ENCODE results near the gene TMEM212.

TMEM212 gene

DNA sequence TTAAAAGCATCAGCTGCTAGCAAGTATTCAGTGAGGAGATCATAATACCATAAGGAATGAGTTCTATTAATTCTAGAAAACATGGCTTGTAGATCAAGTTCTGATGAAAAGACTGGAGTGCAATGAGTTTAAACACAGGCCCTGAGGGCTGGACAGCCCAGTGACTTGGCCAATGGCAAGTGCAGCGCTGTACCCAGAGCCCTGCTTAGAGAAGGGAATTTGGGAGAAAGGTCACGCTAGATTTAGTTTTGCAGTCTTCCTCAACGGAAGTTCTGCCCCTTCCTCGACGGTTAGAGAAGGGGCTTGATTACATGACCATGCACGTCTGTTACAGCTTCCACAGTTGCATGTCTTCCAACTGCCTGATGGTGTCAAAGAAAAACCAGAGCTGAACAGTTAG is 4.0 kb downstream of the TMEM212 start:
- Histone ChIP-seq H3K4me3 (replicated peaks; ENCODE audit: insufficient read depth, low read length) (no peak overlapping the region), H3K27me3 (ENCODE audit: insufficient read depth, poor library complexity, severe bottlenecking) (no peaks in the 10 kb centered on the region), H3K27ac (replicated peaks) (no peak overlapping the region)
- no peak for TF ChIP-seq POLR2AphosphoS5 (IDR thresholded peaks at IDR 0.05; ENCODE audit: low read depth)
- TF ChIP-seq, protein P1, sequence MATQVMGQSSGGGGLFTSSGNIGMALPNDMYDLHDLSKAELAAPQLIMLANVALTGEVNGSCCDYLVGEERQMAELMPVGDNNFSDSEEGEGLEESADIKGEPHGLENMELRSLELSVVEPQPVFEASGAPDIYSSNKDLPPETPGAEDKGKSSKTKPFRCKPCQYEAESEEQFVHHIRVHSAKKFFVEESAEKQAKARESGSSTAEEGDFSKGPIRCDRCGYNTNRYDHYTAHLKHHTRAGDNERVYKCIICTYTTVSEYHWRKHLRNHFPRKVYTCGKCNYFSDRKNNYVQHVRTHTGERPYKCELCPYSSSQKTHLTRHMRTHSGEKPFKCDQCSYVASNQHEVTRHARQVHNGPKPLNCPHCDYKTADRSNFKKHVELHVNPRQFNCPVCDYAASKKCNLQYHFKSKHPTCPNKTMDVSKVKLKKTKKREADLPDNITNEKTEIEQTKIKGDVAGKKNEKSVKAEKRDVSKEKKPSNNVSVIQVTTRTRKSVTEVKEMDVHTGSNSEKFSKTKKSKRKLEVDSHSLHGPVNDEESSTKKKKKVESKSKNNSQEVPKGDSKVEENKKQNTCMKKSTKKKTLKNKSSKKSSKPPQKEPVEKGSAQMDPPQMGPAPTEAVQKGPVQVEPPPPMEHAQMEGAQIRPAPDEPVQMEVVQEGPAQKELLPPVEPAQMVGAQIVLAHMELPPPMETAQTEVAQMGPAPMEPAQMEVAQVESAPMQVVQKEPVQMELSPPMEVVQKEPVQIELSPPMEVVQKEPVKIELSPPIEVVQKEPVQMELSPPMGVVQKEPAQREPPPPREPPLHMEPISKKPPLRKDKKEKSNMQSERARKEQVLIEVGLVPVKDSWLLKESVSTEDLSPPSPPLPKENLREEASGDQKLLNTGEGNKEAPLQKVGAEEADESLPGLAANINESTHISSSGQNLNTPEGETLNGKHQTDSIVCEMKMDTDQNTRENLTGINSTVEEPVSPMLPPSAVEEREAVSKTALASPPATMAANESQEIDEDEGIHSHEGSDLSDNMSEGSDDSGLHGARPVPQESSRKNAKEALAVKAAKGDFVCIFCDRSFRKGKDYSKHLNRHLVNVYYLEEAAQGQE (IDR thresholded peaks at IDR 0.05; ENCODE audit: insufficient replicate concordance, low read depth) = no peak
- TF ChIP-seq, protein P2, sequence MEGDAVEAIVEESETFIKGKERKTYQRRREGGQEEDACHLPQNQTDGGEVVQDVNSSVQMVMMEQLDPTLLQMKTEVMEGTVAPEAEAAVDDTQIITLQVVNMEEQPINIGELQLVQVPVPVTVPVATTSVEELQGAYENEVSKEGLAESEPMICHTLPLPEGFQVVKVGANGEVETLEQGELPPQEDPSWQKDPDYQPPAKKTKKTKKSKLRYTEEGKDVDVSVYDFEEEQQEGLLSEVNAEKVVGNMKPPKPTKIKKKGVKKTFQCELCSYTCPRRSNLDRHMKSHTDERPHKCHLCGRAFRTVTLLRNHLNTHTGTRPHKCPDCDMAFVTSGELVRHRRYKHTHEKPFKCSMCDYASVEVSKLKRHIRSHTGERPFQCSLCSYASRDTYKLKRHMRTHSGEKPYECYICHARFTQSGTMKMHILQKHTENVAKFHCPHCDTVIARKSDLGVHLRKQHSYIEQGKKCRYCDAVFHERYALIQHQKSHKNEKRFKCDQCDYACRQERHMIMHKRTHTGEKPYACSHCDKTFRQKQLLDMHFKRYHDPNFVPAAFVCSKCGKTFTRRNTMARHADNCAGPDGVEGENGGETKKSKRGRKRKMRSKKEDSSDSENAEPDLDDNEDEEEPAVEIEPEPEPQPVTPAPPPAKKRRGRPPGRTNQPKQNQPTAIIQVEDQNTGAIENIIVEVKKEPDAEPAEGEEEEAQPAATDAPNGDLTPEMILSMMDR (IDR thresholded peaks at IDR 0.05; ENCODE audit: insufficient read depth, low read length) = no peak
- TF ChIP-seq SPI1 (IDR thresholded peaks at IDR 0.05; ENCODE audit: borderline replicate concordance, low read depth) = no peak
- TF ChIP-seq GABPA (IDR thresholded peaks at IDR 0.05; ENCODE audit: low read depth) = no peak
- DNase-seq (ENCODE audit: low read depth in 1 of 2, low spot score in 1 of 2) = no peak

DNA sequence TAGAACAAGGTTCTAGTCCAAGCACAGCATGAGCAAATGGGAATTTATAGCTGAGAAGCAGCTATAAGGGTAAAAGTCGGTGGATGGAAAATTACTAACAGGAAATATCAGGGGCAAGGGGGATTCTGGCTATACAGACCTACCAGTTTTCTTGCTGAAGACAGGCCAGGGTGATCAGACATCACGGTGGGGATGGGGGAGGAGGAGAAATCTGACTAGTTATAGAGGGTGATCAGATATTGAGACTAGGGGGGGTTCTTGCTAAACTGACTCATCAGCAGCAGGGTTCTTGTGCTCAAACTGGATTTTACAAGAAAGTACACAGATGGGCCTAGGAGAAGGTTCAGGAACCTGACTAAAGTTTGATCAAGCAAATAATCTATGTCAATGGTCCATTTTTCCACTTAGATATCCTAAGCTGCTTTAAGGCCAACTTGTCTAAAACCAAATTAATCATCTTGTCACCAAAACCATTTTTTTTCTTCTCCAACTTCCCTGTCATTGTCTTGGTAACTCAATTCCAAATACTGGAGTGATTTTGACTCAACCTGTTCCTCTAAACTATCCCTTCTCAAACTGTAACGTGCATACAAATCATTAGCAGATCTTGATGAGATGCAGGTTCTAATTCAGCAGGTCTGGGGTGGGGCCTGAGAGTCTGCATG is 4.6 kb downstream of the TMEM212 start:
- no peaks in the 10 kb centered on the region for H3K27me3 ChIP-seq (ENCODE audit: insufficient read depth, poor library complexity, severe bottlenecking)
- H3K4me3 ChIP-seq (replicated peaks; ENCODE audit: insufficient read depth, low read length) = no peak overlapping the region
- H3K27ac ChIP-seq (replicated peaks) = no peak overlapping the region
- DNase-seq (ENCODE audit: low read depth in 1 of 2, low spot score in 1 of 2) = no peak
- TF ChIP-seq SPI1 (IDR thresholded peaks at IDR 0.05; ENCODE audit: borderline replicate concordance, low read depth) (no peak), POLR2AphosphoS5 (IDR thresholded peaks at IDR 0.05; ENCODE audit: low read depth) (no peak), GABPA (IDR thresholded peaks at IDR 0.05; ENCODE audit: low read depth) (no peak)
- TF ChIP-seq, protein P2 (IDR thresholded peaks at IDR 0.05; ENCODE audit: insufficient read depth, low read length) = no peak
- TF ChIP-seq, protein P1 (IDR thresholded peaks at IDR 0.05; ENCODE audit: insufficient replicate concordance, low read depth) = no peak

DNA sequence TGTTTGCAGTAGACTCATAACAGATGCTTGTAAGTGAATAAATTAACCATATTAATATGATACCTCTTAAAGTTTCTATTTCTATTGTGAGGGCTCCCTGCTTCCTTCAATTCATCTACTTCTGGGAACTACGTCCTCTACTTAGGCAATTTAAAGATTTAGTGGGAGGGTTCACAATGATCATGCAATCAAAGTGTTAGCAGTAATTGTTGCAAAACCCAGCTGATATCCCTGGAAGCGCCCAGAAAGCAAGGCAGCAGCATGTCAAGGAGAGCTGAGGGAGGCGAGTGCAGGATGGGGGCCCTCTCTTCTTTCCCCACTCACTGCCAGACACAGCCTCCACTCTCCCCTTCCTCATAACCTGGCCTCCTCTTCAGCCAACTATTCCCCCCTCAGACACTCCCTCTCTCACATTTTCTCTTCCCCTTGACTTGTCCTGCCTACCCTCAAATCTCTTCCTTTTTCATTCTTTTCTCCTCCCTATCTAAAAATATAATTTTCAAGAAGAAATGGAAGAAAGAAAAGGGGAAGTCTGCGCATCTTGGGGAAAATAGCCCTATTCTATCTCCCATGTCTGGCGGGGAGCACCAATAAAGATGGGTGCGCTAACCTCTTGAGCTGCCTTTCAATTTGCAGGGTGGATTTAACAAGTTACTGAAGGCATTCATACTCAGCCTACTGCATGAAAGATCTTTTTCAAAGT is 6.6 kb downstream of the TMEM212 start:
- Histone ChIP-seq H3K27me3 (ENCODE audit: insufficient read depth, poor library complexity, severe bottlenecking) (no peaks in the 10 kb centered on the region), H3K4me3 (replicated peaks; ENCODE audit: insufficient read depth, low read length) (no peak overlapping the region), H3K27ac (replicated peaks) (no peak overlapping the region)
- DNase-seq (ENCODE audit: low read depth in 1 of 2, low spot score in 1 of 2) = no peak
- TF ChIP-seq POLR2AphosphoS5 (IDR thresholded peaks at IDR 0.05; ENCODE audit: low read depth) (no peak), SPI1 (IDR thresholded peaks at IDR 0.05; ENCODE audit: borderline replicate concordance, low read depth) (peak; percentile 66; the same call in 1 of the 2 replicates)

DNA sequence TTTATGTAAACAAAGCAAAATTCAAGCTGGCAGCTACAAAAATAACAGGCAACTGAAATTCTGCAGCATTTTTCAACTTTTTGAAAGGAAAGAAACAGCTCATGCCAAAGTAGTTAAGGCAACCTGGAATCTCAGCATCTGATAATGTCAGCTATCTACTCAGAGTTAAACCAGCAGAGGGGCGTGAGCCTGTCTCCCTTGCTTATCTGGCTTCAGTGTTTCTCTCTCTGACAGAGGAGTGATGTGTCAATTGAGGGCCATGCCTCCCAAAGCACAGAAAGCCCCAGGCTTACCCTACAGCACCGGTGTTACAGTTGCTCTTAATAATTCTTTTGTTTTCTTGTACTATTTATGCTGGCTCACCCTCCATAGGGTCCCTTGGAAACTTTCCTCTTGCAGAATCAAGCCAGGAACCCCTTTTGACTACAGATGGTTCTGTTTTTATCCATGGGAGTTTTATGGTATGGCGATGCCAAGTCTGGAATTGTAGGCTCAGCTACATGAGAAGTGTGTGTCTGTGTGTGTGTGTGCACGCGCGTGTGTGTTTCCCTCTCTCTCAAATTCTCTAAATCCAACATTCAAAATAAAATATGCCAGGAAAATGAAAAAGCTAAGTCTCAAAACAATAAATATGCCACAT is 7.3 kb downstream of the TMEM212 start:
- no peak for DNase-seq (ENCODE audit: low read depth in 1 of 2, low spot score in 1 of 2)
- Histone ChIP-seq H3K4me3 (replicated peaks; ENCODE audit: insufficient read depth, low read length) (no peak overlapping the region), H3K27ac (replicated peaks) (no peak overlapping the region), H3K27me3 (ENCODE audit: insufficient read depth, poor library complexity, severe bottlenecking) (no peaks in the 10 kb centered on the region)
- no peak for TF ChIP-seq GABPA (IDR thresholded peaks at IDR 0.05; ENCODE audit: low read depth)
- TF ChIP-seq, protein P2 (IDR thresholded peaks at IDR 0.05; ENCODE audit: insufficient read depth, low read length) = no peak
- TF ChIP-seq, protein P1 (IDR thresholded peaks at IDR 0.05; ENCODE audit: insufficient replicate concordance, low read depth) = no peak
- no peak for TF ChIP-seq POLR2AphosphoS5 (IDR thresholded peaks at IDR 0.05; ENCODE audit: low read depth)
- no peak for TF ChIP-seq SPI1 (IDR thresholded peaks at IDR 0.05; ENCODE audit: borderline replicate concordance, low read depth)
